Measurements from ENCODE around the gene GZF1.

DNA sequence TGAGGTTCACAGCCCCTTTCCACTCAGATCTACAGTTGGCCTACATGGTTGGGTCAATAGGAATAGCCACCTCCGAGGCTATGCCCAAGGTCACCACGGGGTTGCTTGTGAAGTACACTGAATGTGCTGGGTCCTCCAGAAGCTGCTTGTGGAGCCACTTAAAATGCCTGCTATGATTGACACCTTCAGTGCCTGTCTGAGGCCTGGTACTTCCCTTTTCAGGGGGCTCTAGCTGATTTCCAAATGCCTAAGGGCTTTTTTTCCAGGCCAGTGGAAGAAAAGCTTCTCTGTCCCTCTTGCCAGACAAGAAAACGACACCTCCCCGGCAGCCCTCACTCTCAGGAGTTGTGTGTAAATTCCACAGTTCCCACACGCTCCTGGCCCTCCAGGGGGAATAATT lies 17.6 kb upstream of the GZF1 start:
- TF ChIP-seq, protein P1, sequence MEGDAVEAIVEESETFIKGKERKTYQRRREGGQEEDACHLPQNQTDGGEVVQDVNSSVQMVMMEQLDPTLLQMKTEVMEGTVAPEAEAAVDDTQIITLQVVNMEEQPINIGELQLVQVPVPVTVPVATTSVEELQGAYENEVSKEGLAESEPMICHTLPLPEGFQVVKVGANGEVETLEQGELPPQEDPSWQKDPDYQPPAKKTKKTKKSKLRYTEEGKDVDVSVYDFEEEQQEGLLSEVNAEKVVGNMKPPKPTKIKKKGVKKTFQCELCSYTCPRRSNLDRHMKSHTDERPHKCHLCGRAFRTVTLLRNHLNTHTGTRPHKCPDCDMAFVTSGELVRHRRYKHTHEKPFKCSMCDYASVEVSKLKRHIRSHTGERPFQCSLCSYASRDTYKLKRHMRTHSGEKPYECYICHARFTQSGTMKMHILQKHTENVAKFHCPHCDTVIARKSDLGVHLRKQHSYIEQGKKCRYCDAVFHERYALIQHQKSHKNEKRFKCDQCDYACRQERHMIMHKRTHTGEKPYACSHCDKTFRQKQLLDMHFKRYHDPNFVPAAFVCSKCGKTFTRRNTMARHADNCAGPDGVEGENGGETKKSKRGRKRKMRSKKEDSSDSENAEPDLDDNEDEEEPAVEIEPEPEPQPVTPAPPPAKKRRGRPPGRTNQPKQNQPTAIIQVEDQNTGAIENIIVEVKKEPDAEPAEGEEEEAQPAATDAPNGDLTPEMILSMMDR (IDR thresholded peaks at IDR 0.05), result no peak
- no peak for TF ChIP-seq POLR2A (IDR thresholded peaks at IDR 0.05)

Data from adrenal gland (tissue), 5 donors.